Esophagus squamous epithelium (tissue), 5 donors: ENCODE results near the gene PDE2A. TPM values are rescaled to one million over a fixed set of nuclear protein-coding genes. Genes with fewer than 3 reads are reported as not detected.

Experiments
- DNase-seq: peaks from one replicate; lab custom pipeline; 2025; lab: John Stamatoyannopoulos, UW
- H3K27ac ChIP-seq, 4 donors: fragments of 200-600 bp; sonication (generic); one replicate each; pipeline ENCODE4 v1.5.1; 2016 to 2019; ENCODE audit warnings: mild to moderate bottlenecking in 1 of 4
- H3K27me3 ChIP-seq, 4 donors: fragments of 200-600 bp; sonication (generic); 1 replicate in 3 of 4; 2 replicates in 1 of 4; pipeline versions ENCODE4 v1.5.1 to v1.6.0; 2017 to 2021; ENCODE audit warnings: antibody characterized with exemption in 1 of 4
- H3K36me3 ChIP-seq, 3 donors: fragments of 200-600 bp; sonication (generic); one replicate each; pipeline ENCODE4 v1.5.1; 2016 to 2019
- H3K4me1 ChIP-seq, 3 donors: fragments of 200-600 bp; sonication (generic); one replicate each; pipeline ENCODE4 v1.5.1; 2017 to 2019
- H3K4me3 ChIP-seq, 4 donors: fragments of 200-600 bp; sonication (generic); 1 replicate in 3 of 4; 2 replicates in 1 of 4; pipeline ENCODE4 v1.5.1; 2016 to 2019; ENCODE audit warnings: mild to moderate bottlenecking in 2 of 4, moderate library complexity in 1 of 4
- H3K9me3 ChIP-seq, 3 donors: fragments of 200-600 bp; sonication (generic); one replicate each; pipeline ENCODE4 v1.5.1; 2016 to 2019
- POLR2A ChIP-seq, 4 donors: fragments of 450-650 bp; IDR thresholded peaks; one replicate each; pipeline ENCODE4 v1.6.1; 2017; ENCODE audit warnings: antibody characterized with exemption in 4 of 4, mild to moderate bottlenecking in 4 of 4, moderate library complexity in 3 of 4
- WGBS, 2 donors: methylation state at CpG; one replicate each; pipeline ENCODE4 v1.1.5; 2018; 5-methylcytosine and 5-hydroxymethylcytosine counted together
- intact Hi-C: fragments of 100-400 bp; cut with DNase I; formaldehyde crosslinking; loops from one replicate; pipeline ENCODE4 v1.15.0; 2022
- total RNA-seq, 4 donors: library from RNA; depleted of rRNA; stranded (reverse); fragments of >200 nt; gene quantifications; one replicate each; pipeline ENCODE4 v1.1.0, GENCODE V29; 2016
- TF ChIP-seq, protein P1 (sequence below), 6 experiments: fragments of 450-650 bp in 4 of 6; fragments of 200-600 bp in 2 of 6; sonication (generic) in 2 of 6; IDR thresholded peaks; one replicate each; pipeline ENCODE4 v1.5.1; 2016 to 2019; ENCODE audit warnings: antibody characterized with exemption in 6 of 6, mild to moderate bottlenecking in 4 of 6, moderate library complexity in 4 of 6
- donor health status: DM: yes; HTN: yes; CAD: no.

The PDE2A gene
- total RNA-seq, 4 donors from 2014 or later = 5.6 to 38.3 (median 12.9) TPM

DNA sequence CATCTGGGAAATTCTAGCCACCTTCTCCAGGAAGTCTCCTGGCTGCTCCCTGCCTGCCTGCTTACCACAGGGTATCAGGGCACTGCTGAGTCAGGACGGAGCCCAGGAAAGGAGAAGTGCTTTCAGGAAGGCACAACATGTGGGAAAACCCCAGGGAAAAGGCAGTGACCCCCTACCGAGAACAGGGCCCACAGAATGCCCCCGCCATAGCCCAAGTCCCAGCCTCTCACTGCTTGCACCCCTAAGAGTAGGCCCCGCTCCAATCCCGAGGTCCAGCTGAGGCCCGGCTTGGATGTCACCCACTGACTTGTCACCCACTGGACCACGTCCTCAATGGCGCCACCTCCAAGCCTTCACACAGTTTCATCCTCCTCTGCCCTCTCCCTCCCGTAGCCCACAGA is 43.9 kb upstream of the PDE2A start:
- 84 to 87% methylated on average over 5 to 7 of the region's 9 CpGs for WGBS, 2 donors
- Histone ChIP-seq H3K27me3 (no peaks in the 10 kb centered on the region), H3K27ac (no peak overlapping the region), H3K36me3 (peaks cover 0 to 55% (median 0%) of the 10 kb centered on the region in 3 donors), H3K4me3 (no peak overlapping the region), H3K9me3 (no peaks in the 10 kb centered on the region), H3K4me1 (peaks cover 38 to 90% (median 39%) of the 10 kb centered on the region in 3 donors)
- intact Hi-C loops = no loop called here
- DNase-seq = no peak
- no peak for TF ChIP-seq POLR2A (IDR thresholded peaks at IDR 0.05)
- TF ChIP-seq, protein P1, sequence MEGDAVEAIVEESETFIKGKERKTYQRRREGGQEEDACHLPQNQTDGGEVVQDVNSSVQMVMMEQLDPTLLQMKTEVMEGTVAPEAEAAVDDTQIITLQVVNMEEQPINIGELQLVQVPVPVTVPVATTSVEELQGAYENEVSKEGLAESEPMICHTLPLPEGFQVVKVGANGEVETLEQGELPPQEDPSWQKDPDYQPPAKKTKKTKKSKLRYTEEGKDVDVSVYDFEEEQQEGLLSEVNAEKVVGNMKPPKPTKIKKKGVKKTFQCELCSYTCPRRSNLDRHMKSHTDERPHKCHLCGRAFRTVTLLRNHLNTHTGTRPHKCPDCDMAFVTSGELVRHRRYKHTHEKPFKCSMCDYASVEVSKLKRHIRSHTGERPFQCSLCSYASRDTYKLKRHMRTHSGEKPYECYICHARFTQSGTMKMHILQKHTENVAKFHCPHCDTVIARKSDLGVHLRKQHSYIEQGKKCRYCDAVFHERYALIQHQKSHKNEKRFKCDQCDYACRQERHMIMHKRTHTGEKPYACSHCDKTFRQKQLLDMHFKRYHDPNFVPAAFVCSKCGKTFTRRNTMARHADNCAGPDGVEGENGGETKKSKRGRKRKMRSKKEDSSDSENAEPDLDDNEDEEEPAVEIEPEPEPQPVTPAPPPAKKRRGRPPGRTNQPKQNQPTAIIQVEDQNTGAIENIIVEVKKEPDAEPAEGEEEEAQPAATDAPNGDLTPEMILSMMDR (IDR thresholded peaks at IDR 0.05) = no peak

DNA sequence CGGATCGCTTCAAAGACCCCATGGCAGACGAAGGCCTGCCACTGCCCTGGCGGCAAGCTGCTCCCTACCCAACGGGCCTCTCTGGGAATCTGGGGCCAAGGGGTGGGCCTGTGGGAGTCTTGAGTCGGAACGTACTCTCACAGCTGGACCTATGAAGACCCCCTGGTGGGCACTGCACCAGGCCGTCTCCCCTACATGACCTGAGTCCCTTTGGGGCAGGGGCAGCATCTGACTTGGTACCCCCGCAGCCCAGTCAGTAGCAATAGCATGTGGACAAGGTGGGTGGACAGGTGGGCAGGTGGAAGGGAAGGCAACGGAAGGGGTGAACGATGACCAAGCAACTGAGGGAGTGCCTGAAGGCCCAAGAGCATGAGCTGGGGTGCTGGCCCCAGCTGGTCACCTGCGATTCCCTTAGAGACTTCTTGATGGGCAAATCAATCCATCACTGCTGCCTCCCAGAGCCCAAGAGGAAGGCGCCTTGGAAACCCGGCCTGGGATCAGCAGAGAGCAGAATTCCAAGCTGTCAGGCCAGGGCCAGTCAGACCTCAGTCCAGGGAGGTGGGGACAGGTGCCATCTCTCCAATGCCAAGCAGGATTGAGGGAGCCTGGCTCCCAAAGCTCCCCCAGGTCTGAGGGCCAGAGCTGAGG is 42.7 kb upstream of the PDE2A start:
- no peak overlapping the region for H3K27ac ChIP-seq
- no peaks in the 10 kb centered on the region for H3K27me3 ChIP-seq
- intact Hi-C loops = no loop called here
- TF ChIP-seq, protein P1 (IDR thresholded peaks at IDR 0.05) = no peak
- TF ChIP-seq POLR2A (IDR thresholded peaks at IDR 0.05) = no peak
- WGBS, 2 donors = 73 to 89% methylated on average over 4 of the region's 14 CpGs
- DNase-seq = no peak
- peaks cover 0 to 67% (median 4%) of the 10 kb centered on the region in 3 donors for H3K36me3 ChIP-seq
- H3K4me3 ChIP-seq = no peak overlapping the region
- no peaks in the 10 kb centered on the region for H3K9me3 ChIP-seq
- peaks cover 35 to 90% (median 35%) of the 10 kb centered on the region in 3 donors for H3K4me1 ChIP-seq

DNA sequence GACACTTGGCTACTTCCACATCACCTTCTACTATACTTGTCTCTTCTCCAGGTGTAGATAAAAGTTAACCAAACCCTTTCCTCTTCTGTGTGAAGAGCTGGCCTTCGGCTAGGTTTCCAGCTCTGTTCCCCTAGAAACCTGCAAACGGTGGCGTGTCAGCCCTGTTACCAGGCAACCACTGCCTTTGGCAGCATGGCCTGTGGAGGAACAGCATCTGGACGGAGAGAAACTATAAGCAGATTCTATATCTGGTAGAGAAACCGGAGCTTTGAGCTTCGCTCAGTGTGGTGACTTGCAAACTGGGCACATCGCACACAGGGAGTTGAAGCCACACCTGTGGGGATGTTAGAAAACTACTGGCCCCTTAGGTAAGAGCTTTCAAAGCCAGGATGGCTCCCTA is 42.1 kb upstream of the PDE2A start:
- TF ChIP-seq POLR2A (IDR thresholded peaks at IDR 0.05) = no peak
- TF ChIP-seq, protein P1 (IDR thresholded peaks at IDR 0.05) = no peak
- no peak for DNase-seq
- WGBS, 2 donors = 42 to 56% methylated on average over 6 to 7 of the region's 7 CpGs
- H3K27ac ChIP-seq = no peak overlapping the region
- H3K4me1 ChIP-seq = peaks cover 35 to 85% (median 35%) of the 10 kb centered on the region in 3 donors
- peaks cover 0 to 73% (median 7%) of the 10 kb centered on the region in 3 donors for H3K36me3 ChIP-seq
- no peaks in the 10 kb centered on the region for H3K9me3 ChIP-seq
- H3K27me3 ChIP-seq = no peaks in the 10 kb centered on the region
- no peak overlapping the region for H3K4me3 ChIP-seq
- intact Hi-C loops = no loop called here

DNA sequence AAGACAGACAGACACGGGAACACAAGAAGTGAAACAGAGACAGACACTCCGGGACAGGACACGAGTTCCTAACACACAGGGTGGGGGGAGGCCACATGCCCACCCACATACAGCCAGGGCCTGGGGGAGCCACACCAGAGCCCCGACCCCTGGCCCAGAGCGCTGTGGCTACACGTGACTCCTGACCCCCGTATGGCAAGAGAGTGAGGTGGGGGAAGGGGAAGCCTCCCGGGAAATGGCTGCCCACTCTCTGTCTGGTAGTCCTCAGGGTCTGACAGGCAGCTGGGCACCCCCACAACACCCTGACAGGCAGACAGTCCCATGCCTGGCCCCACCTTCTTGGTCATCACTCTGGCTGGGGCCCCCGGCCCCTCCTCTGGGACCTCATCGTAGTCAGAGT is 38.6 kb upstream of the PDE2A start:
- no peaks in the 10 kb centered on the region for H3K9me3 ChIP-seq
- whole genome bisulfite sequencing, 2 donors = 70 to 79% methylated on average over 6 to 7 of the region's 10 CpGs
- intact Hi-C loops = no loop called here
- TF ChIP-seq, protein P1 (IDR thresholded peaks at IDR 0.05) = no peak
- no peak for TF ChIP-seq POLR2A (IDR thresholded peaks at IDR 0.05)
- peaks cover 14 to 98% (median 33%) of the 10 kb centered on the region in 3 donors for H3K36me3 ChIP-seq
- H3K4me3 ChIP-seq = no peak overlapping the region
- H3K4me1 ChIP-seq = peaks cover 8 to 50% (median 9%) of the 10 kb centered on the region in 3 donors
- no peak for DNase-seq
- peak overlapping the region in 1 of 4 donors; percentile 62 for H3K27ac ChIP-seq
- no peaks in the 10 kb centered on the region for H3K27me3 ChIP-seq

DNA sequence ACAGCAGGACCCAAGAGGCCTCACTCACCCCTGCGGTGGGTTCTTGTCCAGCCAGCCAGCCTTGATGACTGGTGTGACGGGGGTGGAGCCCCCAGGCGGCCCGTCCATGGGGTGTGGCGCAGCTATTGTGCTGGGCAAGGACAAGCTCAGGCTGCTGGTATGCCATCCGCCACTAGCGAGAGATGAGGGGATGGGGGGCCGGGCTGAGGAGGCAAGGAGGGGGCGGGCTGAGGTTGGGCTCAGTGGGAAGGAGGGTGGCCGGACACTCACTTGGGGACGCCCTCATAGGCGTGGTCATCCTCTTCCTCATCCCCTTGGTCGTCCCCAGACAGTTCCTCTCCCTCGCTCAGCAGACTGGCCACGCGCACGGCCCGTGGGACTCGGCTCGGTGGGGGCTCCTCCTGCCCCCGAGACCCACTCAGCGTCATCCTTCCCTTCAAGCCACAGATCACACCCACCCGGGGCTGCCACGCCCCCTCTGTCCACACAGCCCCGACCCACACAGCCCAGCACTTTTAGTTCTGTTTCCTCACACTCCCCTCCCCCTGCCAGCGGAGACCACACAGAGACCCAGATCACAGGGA is 38.0 kb upstream of the PDE2A start:
- peaks cover 16 to 98% (median 39%) of the 10 kb centered on the region in 3 donors for H3K36me3 ChIP-seq
- no peaks in the 10 kb centered on the region for H3K9me3 ChIP-seq
- peak overlapping the region in 1 of 4 donors; percentile 62 for H3K27ac ChIP-seq
- peaks cover 4 to 45% (median 9%) of the 10 kb centered on the region in 3 donors for H3K4me1 ChIP-seq
- WGBS, 2 donors = 81 to 84% methylated on average over 5 of the region's 26 CpGs
- no peak overlapping the region for H3K4me3 ChIP-seq
- intact Hi-C loops = no loop called here
- no peaks in the 10 kb centered on the region for H3K27me3 ChIP-seq
- DNase-seq = no peak
- TF ChIP-seq, protein P1 (IDR thresholded peaks at IDR 0.05) = no peak
- TF ChIP-seq POLR2A (IDR thresholded peaks at IDR 0.05) = no peak
